ENCODE data around the gene DES.
A peak's percentile ranks its signal among the peaks of the same experiment; 100 is the strongest.

The DES gene

GRCh38 chr2:219448099-219448775 lies 30.1 kb downstream of the DES start:
- CTCF ChIA-PET: no interaction called here
- no peak for DNase-seq (ENCODE audit: low read depth, low spot score)
- no peak overlapping the region for H3K4me3 ChIP-seq (ENCODE audit: low read depth, low read length)
- POLR2A ChIA-PET: no interaction called here
- no peak for TF ChIP-seq CTCF (IDR thresholded peaks at IDR 0.05; ENCODE audit: insufficient read depth, low read length, missing control alignments)

DNA sequence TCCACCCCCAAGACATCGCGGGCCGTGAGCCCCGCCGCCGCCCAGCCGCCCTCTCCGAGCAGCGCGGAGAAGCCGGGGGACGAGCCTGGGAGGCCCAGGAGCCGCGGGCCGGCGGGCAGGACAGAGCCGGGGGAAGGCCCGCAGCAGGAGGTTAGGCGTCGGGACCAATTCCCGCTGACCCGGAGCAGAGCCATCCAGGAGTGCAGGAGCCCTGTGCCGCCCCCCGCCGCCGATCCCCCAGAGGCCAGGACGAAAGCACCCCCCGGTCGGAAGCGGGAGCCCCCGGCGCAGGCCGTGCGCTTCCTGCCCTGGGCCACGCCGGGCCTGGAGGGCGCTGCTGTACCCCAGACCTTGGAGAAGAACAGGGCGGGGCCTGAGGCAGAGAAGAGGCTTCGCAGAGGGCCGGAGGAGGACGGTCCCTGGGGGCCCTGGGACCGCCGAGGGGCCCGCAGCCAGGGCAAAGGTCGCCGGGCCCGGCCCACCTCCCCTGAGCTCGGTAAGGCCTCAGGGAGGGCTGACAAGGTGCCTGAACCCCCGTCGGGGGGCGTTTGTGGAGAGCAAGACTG lies 30.7 kb downstream of the DES start:
- no peak for TF ChIP-seq CTCF (IDR thresholded peaks at IDR 0.05; ENCODE audit: insufficient read depth, low read length, missing control alignments)
- H3K4me3 ChIP-seq (ENCODE audit: low read depth, low read length): no peak overlapping the region
- ChIA-PET POLR2A (no interaction called here), CTCF (interaction anchor here (0.9 to 2.3 kb wide), 4 partner anchors 10 to 92 kb away, joined by 3 to 9 read pairs (median 4); no protein-coding TSS in a partner anchor)
- DNase-seq (ENCODE audit: low read depth, low spot score): no peak

DNA sequence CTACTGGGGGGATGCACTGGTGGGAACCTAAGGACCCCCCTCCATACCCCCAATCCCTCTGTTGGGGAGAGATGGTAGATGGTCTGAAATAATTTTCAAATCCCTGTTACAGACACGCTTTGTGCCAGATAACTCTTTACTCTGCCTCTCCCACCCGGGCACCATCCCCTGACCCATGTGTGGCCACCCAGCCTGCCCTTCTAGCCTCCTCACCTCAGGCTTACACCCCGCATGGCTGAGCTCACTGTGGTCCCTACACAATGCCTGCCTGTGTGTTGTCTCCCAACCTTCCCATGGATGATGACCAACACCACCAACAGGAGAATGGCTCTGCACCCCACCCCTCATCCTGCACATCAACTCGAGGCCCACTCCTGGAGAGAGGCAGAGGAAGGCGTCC lies 31.4 kb downstream of the DES start:
- no peak for DNase-seq (ENCODE audit: low read depth, low spot score)
- CTCF ChIA-PET: interaction anchor here (0.9 to 2.4 kb wide), 9 partner anchors 9 to 91 kb away, joined by 3 to 9 read pairs (median 5); no protein-coding TSS in a partner anchor
- no peak overlapping the region for H3K4me3 ChIP-seq (ENCODE audit: low read depth, low read length)
- POLR2A ChIA-PET: no interaction called here
- no peak for TF ChIP-seq CTCF (IDR thresholded peaks at IDR 0.05; ENCODE audit: insufficient read depth, low read length, missing control alignments)

DNA sequence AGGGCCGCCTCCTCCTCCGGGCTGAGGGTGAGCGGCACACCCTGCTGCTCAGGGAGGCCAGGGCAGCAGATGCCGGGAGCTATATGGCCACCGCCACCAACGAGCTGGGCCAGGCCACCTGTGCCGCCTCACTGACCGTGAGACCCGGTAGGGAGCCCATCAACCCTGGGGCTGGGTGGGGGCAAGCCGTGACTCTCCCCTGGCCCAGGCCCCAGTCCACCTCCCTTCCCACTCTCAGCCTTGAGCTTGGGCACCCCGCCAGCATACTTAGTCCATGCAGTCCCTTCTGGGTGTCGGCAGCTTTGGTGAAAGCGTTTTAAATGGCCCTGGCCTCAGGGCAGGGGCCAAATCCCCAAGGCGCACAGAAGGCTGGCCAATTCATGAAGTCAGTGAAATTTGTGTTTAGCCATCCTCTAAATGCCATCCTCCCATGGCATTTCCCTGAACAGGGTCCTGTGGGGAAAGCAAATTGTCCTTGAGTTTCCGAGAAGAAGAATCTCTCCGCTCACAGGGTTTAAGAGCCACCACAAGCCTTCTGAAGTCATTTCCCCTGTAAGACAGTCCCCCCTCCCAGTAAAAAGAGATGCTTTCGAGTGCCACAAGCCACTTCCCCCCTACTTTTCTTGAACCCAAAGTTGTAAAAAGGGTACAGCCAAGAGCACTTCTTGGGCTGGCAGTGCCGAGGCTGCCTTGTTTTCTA lies 33.6 kb downstream of the DES start:
- no peak for TF ChIP-seq CTCF (IDR thresholded peaks at IDR 0.05; ENCODE audit: insufficient read depth, low read length, missing control alignments)
- ChIA-PET CTCF (interaction anchor here (1.0 to 14.5 kb wide), 9 partner anchors 7 to 108 kb away, joined by 3 to 238 read pairs (median 8); partner anchors contain the start of gene SPEG), POLR2A (interaction anchor here (1.0 to 2.2 kb wide), 3 partner anchors 15 to 47 kb away, joined by 3 to 6 read pairs (median 3); partner anchors contain the start of gene GMPPA)
- no peak overlapping the region for H3K4me3 ChIP-seq (ENCODE audit: low read depth, low read length)
- DNase-seq (ENCODE audit: low read depth, low spot score): no peak

DNA sequence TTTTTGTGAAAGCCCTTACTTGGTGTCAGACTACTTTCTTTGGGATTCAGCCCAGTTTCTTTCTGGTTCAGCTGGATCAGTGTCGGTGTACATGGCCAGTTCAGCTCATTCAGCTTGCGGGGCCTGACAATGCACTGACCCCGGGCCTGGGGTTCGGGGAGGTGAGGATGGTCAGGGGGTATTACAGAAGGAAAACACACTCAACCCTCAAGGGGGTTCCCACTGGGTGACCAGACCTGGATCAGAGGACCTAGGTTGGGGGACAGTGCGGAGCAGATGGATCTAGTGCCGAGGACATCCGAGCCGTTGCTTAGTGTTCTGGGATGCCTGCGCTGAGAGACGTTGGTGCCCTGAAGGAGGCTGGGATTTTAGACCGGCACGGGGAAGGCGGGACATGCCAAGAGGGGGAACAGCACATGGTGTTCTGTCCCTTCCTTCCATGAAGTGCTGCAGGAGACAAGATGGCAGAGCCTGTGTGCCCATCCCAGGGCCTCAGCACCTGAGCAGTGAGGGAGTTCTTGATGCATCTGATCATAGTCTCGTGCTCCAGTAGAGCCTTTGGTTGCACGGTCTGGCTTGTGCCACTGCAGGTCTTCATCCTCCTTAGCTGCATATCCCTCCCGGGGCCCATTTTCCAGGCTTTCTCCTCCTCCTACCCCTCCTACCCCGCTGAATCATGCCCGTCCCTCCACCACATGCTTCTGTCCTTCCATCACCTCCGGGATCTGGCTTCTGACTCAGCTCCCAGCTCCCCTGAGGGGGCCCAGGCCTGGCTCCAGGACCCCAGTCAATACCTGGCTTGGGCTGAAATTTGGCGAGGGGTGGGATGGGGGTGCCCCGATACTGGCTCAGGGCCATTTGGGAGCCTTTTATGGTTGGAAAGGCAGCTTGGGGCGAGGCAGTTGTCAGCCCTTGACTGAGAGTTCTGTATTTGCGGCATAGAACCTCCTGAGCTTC lies 34.5 kb downstream of the DES start:
- CTCF ChIA-PET: interaction anchor here (0.5 to 14.5 kb wide), 22 partner anchors 11 to 1195 kb away, joined by 3 to 238 read pairs (median 5); partner anchors contain the start of gene SPEG
- no peak for TF ChIP-seq CTCF (IDR thresholded peaks at IDR 0.05; ENCODE audit: insufficient read depth, low read length, missing control alignments)
- POLR2A ChIA-PET: interaction anchor here (0.6 to 2.3 kb wide), 16 partner anchors 8 to 77 kb away, joined by 3 to 24 read pairs (median 4); partner anchors contain the start of gene GMPPA
- H3K4me3 ChIP-seq (ENCODE audit: low read depth, low read length): no peak overlapping the region
- peak; percentile 87 for DNase-seq (ENCODE audit: low read depth, low spot score)

Data from AG04449 (cell line).